ENCODE data around the gene MSMB. TPM values are rescaled to one million over a fixed set of nuclear protein-coding genes. Genes with fewer than 3 reads are reported as not detected.
"Not testable (repeated sequence)": the region's sequence is repeated elsewhere in the genome, so short reads cannot be mapped to it uniquely, and the experiment has no call there.

The MSMB gene
- total and polyA plus RNA-seq, 7 donors, result not detected

DNA sequence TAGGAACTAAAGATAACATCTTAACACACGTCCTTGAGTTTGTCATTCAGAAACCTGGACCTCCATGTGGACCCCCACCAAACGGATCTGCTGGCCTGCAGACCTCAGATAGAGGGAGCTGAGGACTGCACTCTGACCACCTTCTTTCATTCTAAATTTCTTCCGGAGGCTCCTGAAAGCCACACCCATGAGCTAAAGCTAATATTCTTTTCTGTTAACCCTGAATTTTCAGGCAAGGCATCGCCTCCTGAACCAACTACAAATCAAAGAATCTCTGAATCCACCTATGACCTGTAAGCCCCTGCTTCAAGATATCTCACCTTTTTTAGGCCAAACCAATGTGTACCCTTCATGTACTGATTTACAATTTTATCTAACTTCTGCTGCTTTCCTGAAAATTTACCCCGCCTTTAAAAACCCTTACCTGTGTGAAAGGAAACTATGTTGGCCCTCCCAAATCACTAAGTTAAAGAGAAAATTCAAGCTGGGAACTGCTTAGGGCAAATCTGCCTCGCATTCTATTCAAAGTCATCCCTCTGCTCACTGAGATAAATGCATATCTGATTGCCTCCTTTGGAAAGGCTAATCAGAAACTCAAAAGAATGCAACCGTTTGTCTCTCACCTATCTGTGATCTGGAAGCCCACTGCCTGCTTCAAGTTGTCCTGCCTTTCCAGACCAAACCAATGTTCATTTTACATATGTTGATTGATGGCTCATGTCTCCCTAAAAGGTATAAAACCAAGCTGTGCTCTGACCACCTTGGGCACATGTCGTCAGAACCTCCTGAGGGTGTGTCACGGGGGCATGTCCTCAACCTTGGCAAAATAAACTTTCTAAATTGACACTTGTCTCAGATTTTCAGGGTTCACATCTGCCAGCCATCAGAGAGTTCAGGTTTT lies 7.7 kb upstream of the MSMB start:
- H3K36me3 ChIP-seq, result no peaks in the 10 kb centered on the region
- TF ChIP-seq POLR2A (IDR thresholded peaks at IDR 0.05) (no peak), EP300 (IDR thresholded peaks at IDR 0.05) (no peak), POLR2AphosphoS5 (IDR thresholded peaks at IDR 0.05) (no peak)
- TF ChIP-seq, protein P1, sequence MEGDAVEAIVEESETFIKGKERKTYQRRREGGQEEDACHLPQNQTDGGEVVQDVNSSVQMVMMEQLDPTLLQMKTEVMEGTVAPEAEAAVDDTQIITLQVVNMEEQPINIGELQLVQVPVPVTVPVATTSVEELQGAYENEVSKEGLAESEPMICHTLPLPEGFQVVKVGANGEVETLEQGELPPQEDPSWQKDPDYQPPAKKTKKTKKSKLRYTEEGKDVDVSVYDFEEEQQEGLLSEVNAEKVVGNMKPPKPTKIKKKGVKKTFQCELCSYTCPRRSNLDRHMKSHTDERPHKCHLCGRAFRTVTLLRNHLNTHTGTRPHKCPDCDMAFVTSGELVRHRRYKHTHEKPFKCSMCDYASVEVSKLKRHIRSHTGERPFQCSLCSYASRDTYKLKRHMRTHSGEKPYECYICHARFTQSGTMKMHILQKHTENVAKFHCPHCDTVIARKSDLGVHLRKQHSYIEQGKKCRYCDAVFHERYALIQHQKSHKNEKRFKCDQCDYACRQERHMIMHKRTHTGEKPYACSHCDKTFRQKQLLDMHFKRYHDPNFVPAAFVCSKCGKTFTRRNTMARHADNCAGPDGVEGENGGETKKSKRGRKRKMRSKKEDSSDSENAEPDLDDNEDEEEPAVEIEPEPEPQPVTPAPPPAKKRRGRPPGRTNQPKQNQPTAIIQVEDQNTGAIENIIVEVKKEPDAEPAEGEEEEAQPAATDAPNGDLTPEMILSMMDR (IDR thresholded peaks at IDR 0.05), result no peak

DNA sequence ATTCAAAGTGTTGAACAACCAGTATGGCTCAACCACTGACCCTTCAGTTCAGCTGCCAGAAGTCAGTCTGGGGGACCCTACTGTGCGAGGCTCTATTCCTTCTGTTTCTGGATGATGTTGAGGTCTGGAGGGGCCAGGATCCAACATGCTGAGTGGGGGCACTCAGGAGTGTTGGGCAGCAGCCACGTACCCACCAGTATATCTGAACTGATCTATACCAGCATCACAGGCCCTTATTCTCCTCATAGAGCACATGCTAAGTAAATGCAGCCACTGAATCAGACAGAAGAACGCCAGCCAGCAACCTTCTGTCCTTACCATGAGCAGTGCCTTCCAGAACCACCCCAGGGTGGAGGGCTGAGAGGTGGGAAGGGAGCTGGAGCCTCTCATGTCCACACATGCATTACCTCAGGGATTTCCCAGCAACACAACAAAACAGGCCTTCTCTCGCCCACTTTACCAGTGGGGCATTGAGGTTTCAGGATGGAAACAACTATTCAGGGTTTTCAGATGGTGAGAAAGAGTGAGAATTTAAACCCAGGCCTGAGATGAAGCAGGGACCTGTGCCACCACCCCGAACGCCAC lies 6.8 kb upstream of the MSMB start:
- 89 to 91% methylated on average over 6 of the region's 6 CpGs for WGBS, 2 donors
- H3K36me3 ChIP-seq, result no peaks in the 10 kb centered on the region

More for the DNA sequence above, 7.7 kb upstream of the MSMB start:
- intact Hi-C loops (cut with DNase I), result no loop called here
- Histone ChIP-seq H3K27me3 (peaks cover 0 to 3% (median 0%) of the 10 kb centered on the region in 3 donors), H3K9me3 (no peaks in the 10 kb centered on the region), H3K4me1 (no peaks in the 10 kb centered on the region), H3K27ac (no peak overlapping the region), H3K4me3 (no peak overlapping the region)
- WGBS, 2 donors, result 59 to 72% methylated on average over 9 of the region's 9 CpGs
- DNase-seq, result no peak

DNA sequence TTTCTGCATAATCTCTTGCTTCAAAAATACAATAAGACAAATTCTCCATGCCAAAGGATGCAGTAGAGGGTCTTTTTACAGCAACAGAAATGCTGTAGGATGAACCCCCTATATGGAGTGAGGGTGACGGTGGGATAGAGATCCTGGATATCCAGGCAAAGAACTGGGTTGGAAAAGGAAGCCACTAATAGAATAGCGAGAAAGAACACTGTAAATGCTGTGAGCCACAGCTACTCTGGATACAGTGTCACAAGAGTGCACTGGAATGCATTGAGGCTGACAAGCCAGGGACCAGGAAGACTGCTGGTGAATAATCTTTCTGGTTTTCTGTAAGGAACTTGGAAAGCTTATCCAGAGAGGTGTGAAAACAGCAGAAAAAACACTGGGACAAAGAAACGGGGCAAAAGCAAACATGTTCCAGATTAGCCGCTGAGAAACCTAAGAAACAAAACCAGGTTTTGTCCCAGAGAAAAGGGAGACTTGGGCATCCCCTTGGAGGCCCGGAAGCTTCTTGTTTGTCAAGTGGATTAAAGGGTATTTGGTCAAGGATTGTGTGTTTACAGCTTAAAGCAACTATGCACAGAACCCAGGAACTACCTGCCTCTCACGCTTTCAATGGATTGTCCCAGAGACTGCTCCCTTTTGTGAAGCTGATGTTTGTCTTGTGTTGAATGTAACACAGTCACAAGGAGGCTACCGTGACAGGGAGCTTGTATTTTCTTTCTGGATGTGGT lies 6.2 kb upstream of the MSMB start:
- no peaks in the 10 kb centered on the region for H3K9me3 ChIP-seq
- no peak for DNase-seq
- no peaks in the 10 kb centered on the region for H3K4me1 ChIP-seq
- H3K27ac ChIP-seq, result no peak overlapping the region
- intact Hi-C loops (cut with DNase I), result no loop called here
- TF ChIP-seq EP300 (IDR thresholded peaks at IDR 0.05) (no peak), POLR2AphosphoS5 (IDR thresholded peaks at IDR 0.05) (no peak), POLR2A (IDR thresholded peaks at IDR 0.05) (no peak)
- no peaks in the 10 kb centered on the region for H3K36me3 ChIP-seq
- WGBS, 2 donors, result 61 to 64% methylated on average over 7 of the region's 7 CpGs
- H3K4me3 ChIP-seq, result no peak overlapping the region
- peaks cover 0 to 3% (median 2%) of the 10 kb centered on the region in 3 donors for H3K27me3 ChIP-seq

More for the DNA sequence above, 6.8 kb upstream of the MSMB start:
- intact Hi-C loops (cut with DNase I), result no loop called here
- Histone ChIP-seq H3K9me3 (no peaks in the 10 kb centered on the region), H3K4me1 (no peaks in the 10 kb centered on the region), H3K27me3 (peaks cover 0 to 3% (median 2%) of the 10 kb centered on the region in 3 donors), H3K4me3 (no peak overlapping the region), H3K27ac (no peak overlapping the region)
- TF ChIP-seq POLR2AphosphoS5 (IDR thresholded peaks at IDR 0.05) (no peak), POLR2A (IDR thresholded peaks at IDR 0.05) (no peak), EP300 (IDR thresholded peaks at IDR 0.05) (no peak)
- TF ChIP-seq, protein P1 (IDR thresholded peaks at IDR 0.05), result no peak
- no peak for DNase-seq

DNA sequence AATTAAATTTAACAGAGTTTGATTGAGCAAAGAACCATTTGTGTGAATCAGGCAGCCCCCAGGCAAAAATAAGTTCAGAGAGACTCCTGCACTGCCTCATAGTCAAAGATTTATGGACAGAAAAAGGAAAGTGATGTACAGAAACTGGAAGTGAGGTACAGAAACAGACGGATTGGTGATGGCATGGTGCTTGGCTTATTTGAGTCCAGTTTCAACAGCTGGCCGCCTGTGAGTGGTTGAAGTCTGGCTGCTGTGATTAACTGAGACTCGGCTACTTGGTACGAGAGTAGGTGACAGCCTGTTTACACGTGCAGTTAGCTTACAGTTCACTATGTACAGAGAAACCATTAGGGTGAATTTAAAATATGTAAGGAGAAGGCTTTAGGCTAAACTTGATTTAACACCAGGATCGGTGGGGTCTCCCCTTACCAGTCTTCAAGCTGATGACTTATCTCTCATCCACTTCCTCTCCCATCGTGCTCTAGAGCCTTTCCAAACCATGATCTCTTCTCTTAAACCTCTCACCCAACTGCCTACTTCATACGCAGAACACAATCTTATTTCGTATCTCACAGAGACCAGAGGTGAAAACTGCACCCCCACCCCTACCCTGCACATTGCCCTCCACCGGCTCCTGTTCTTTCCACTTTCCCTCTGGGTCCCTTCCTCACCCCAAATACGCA lies 5.0 kb upstream of the MSMB start:
- H3K9me3 ChIP-seq, result no peaks in the 10 kb centered on the region
- intact Hi-C loops (cut with DNase I), result no loop called here
- H3K27me3 ChIP-seq, result peaks cover 0 to 3% (median 2%) of the 10 kb centered on the region in 3 donors
- no peak for TF ChIP-seq POLR2A (IDR thresholded peaks at IDR 0.05)
- TF ChIP-seq EP300 (IDR thresholded peaks at IDR 0.05), result no peak
- TF ChIP-seq, protein P1 (IDR thresholded peaks at IDR 0.05), result no peak
- H3K4me1 ChIP-seq, result no peaks in the 10 kb centered on the region
- H3K36me3 ChIP-seq, result no peaks in the 10 kb centered on the region
- no peak for DNase-seq
- H3K27ac ChIP-seq, result no peak overlapping the region
- WGBS, 2 donors, result 53% methylated on average over 11 of the region's 11 CpGs
- no peak overlapping the region for H3K4me3 ChIP-seq

- H3K4me1 ChIP-seq; H3K27me3 ChIP-seq; H3K9me3 ChIP-seq; H3K27ac ChIP-seq; H3K4me3 ChIP-seq; intact Hi-C loops (cut with DNase I); H3K36me3 ChIP-seq; DNase-seq: not testable (repeated sequence)
- 92 to 97% methylated on average over 11 of the region's 11 CpGs for whole genome bisulfite sequencing, 2 donors
Measured at GRCh38 chr10:46049497-46049831, 3.4 kb upstream of the MSMB start.
